GM12878 (cell line): ENCODE measurements around the gene CSTA. TPM values are rescaled to one million over a fixed set of nuclear protein-coding genes. Genes with fewer than 3 reads are reported as not detected.

ENCODE experiments used
- ATAC-seq: fragments of 200-7000 bp; cut with Tn5 transposase; 3 replicates; pipeline ENCODE4 v1.9.1; 2020; ENCODE audit warnings: mild to moderate bottlenecking, moderate library complexity
- BruUV-seq: library from RNA; stranded (reverse); fragments of 400-500 nt; replicated peaks from 2 replicates; lab custom pipeline; 2021; lab: Mats Ljungman, UMichigan
- CTCF ChIA-PET: fragments of 300-600 bp; sonication (Branson Sonifier 250); formaldehyde crosslinking; extraction: SDS; loops from one replicate; lab custom pipeline; 2021; ENCODE audit warnings: inconsistent platforms; lab: Yijun Ruan, JAX
- POLR2A ChIA-PET: fragments of 350-600 bp; formaldehyde crosslinking; extraction: SDS; loops from one replicate; lab custom pipeline; 2021; ENCODE audit warnings: inconsistent platforms; lab: Charles Lee
- RAD21 ChIA-PET: fragments of 300-600 bp; sonication (Branson Sonifier 250); formaldehyde crosslinking; loops from one replicate; lab custom pipeline; 2023; ENCODE audit warnings: antibody characterized with exemption; ENCODE audit not compliant: unreplicated experiment; lab: Charles Lee
- SMC1A ChIA-PET: fragments of 300-600 bp; sonication (Branson Sonifier 250); formaldehyde crosslinking; loops from one replicate; lab custom pipeline; 2023; ENCODE audit not compliant: unreplicated experiment, uncharacterized antibody; lab: Charles Lee
- DNase-seq: peaks from one replicate; pipeline ENCODE4 v3.0.0-alpha.2; 2011; ENCODE audit warnings: low read depth, low spot score
- FAIRE-seq: peaks from 3 replicates; lab custom pipeline; 2011; peaks lifted over from hg19 to GRCh38; lab: Jason Lieb, UNC
- H2AFZ ChIP-seq: 2 replicates; pipeline ENCODE4 v1.6.0; 2011; ENCODE audit warnings: low read depth, low read length, control low read depth; ENCODE audit not compliant: control insufficient read depth
- H3K27ac ChIP-seq: 2 replicates; pipeline ENCODE4 v1.5.1; 2011; ENCODE audit warnings: control low read depth; ENCODE audit not compliant: control insufficient read depth, insufficient read depth
- H3K27me3 ChIP-seq, 2 experiments: replicated peaks in 1 of 2; 2 replicates each; pipeline versions ENCODE4 v1.6.0 to v1.6.1; 2011; ENCODE audit warnings: low read length in 1 of 2; ENCODE audit not compliant: control insufficient read depth in 2 of 2, insufficient read depth in 2 of 2
- H3K36me3 ChIP-seq, 2 experiments: 2 replicates each; pipeline ENCODE4 v1.5.1; 2011; ENCODE audit warnings: low read length in 1 of 2; ENCODE audit not compliant: control insufficient read depth in 2 of 2, insufficient read depth in 2 of 2
- H3K4me1 ChIP-seq: 2 replicates; pipeline ENCODE4 v1.6.1; 2011; ENCODE audit warnings: mild to moderate bottlenecking, low read length, moderate library complexity, mixed read lengths; ENCODE audit not compliant: control insufficient read depth, insufficient read depth
- H3K4me2 ChIP-seq: 2 replicates; pipeline ENCODE4 v1.6.0; 2011; ENCODE audit warnings: control low read depth; ENCODE audit not compliant: control insufficient read depth, insufficient read depth
- H3K4me3 ChIP-seq: fragments of 200-600 bp; sonication (generic); 2 replicates; pipeline ENCODE4 v1.5.1; 2016
- H3K79me2 ChIP-seq: 2 replicates; pipeline ENCODE4 v1.6.0; 2011; ENCODE audit warnings: low read length; ENCODE audit not compliant: control insufficient read depth, insufficient read depth
- H3K9ac ChIP-seq: 2 replicates; pipeline ENCODE4 v1.8.0; 2011; ENCODE audit warnings: low read length, control low read depth, mixed read lengths; ENCODE audit not compliant: control insufficient read depth, insufficient read depth
- H3K9me3 ChIP-seq: replicated peaks from 3 replicates; pipeline ENCODE4 v1.5.1; 2011; ENCODE audit warnings: mild to moderate bottlenecking, low read length; ENCODE audit not compliant: control insufficient read depth, insufficient read depth
- H4K20me1 ChIP-seq: 2 replicates; pipeline ENCODE4 v1.6.0; 2011; ENCODE audit not compliant: control insufficient read depth, insufficient read depth
- CBX5 ChIP-seq: sonication (generic); IDR thresholded peaks from 2 replicates; pipeline ENCODE4 v1.6.1; 2016; ENCODE audit warnings: low read depth, moderate library complexity, mild to moderate bottlenecking, inconsistent platforms
- HDGF ChIP-seq: fragments of 450-650 bp; IDR thresholded peaks from 2 replicates; pipeline ENCODE4 v1.6.1; 2016; ENCODE audit warnings: antibody characterized with exemption
- NFIC ChIP-seq: IDR thresholded peaks from 2 replicates; pipeline ENCODE4 v1.6.1; 2012; ENCODE audit warnings: low read depth, mild to moderate bottlenecking, inconsistent platforms, low read length, moderate library complexity
- SMAD5 ChIP-seq: IDR thresholded peaks from 2 replicates; pipeline ENCODE4 v1.6.1; 2016; ENCODE audit warnings: antibody characterized with exemption, low read depth
- SPI1 ChIP-seq: IDR thresholded peaks from 2 replicates; pipeline ENCODE4 v1.6.1; 2011; ENCODE audit warnings: low read depth, mild to moderate bottlenecking, low read length, moderate library complexity, borderline replicate concordance; ENCODE audit not compliant: insufficient read depth
- SREBF2 ChIP-seq: IDR thresholded peaks from 2 replicates; pipeline ENCODE4 v1.6.1; 2012; ENCODE audit warnings: mild to moderate bottlenecking, low read length
- YY1 ChIP-seq: IDR thresholded peaks from 2 replicates; pipeline ENCODE4 v1.6.1; 2011; ENCODE audit warnings: low read depth, mild to moderate bottlenecking, low read length
- in situ Hi-C: fragments of 300-500 bp; cut with MboI; formaldehyde crosslinking; loops from 9 replicates; pipeline ENCODE4 v1.14.3; 2018; ENCODE audit warnings: mixed read lengths
- intact Hi-C: fragments of 100-400 bp; cut with micrococcal nuclease; formaldehyde crosslinking; loops from one replicate; pipeline ENCODE4 v1.14.2; 2022; ENCODE audit not compliant: unreplicated experiment
- polyA plus RNA-seq, 11 experiments: library from polyadenylated mRNA; depleted of rRNA in 4 of 11; unstranded in 6 of 11; stranded (reverse) in 5 of 11; fragments of >200 nt; fragmentation: Nextera tagmentation in 4 of 11; fragmentation: Illumina TruSeq in 1 of 11; extraction: Ambion mirVana in 4 of 11; extraction: Trizol in 1 of 11; gene quantifications; 1 replicate in 1 of 11; 2 replicates in 10 of 11; pipeline versions ENCODE4 v1.2.1 to v1.2.3, GENCODE V29; 2011 to 2016; ENCODE audit warnings: inconsistent platforms in 2 of 11, missing spikeins in 2 of 11, low read depth in 1 of 11
- total RNA-seq, 4 experiments: library from RNA; depleted of rRNA in 3 of 4; stranded (reverse); fragments of >200 nt in 3 of 4; fragmentation: Illumina TruSeq in 1 of 4; extraction: Trizol in 1 of 4; gene quantifications; 2 replicates each; pipeline versions ENCODE4 v1.2.1 to v1.2.3, GENCODE V29; 2013 to 2021
- TF ChIP-seq, protein P1 (sequence below): IDR thresholded peaks from 2 replicates; pipeline ENCODE4 v1.6.1; 2011; ENCODE audit warnings: low read depth, mild to moderate bottlenecking, low read length, moderate library complexity, borderline replicate concordance; ENCODE audit errors: extremely low read depth
- TF ChIP-seq, protein P2 (sequence below): fragments of 450-650 bp; IDR thresholded peaks from 2 replicates; pipeline ENCODE4 v1.6.1; 2017; ENCODE audit warnings: mild to moderate bottlenecking, moderate library complexity

Gene CSTA
- total and polyA plus RNA-seq, 10 of the 15 experiments (the other 5 are each of a cell fraction or from before 2014, with no cell fraction given), result 1.8 to 6.7 (median 3.4) TPM

DNA sequence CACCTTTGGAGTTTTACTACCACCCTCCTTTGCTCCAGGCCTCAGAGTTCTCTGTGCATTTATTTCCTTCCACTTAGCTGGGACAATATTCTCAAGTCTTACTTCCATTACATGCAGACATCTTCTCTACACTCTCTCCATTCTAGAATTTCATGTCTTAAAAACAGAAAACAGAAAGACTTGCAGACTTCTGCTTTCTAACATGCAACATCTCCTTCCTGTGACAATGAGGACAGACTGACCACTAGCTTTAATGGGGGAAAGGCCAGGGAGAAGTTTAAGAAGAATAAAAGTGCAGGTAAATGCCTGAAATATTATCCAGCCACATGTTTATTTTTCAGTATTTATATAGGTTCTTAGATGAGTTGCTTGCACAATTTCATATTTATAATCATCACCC lies 17.1 kb upstream of the CSTA start:
- ATAC-seq (no peak), DNase-seq (no peak), FAIRE-seq (no peak)
- in situ Hi-C loops (no loop called here), intact Hi-C loops (loop anchor here (2.0 to 5.0 kb wide), 2 partner anchors 15 to 74 kb away; partner anchors contain the start of genes FAM162A and MIX23)
- peaks cover 21% of the 10 kb centered on the region for H3K4me1 ChIP-seq
- no peaks in the 10 kb centered on the region for H3K36me3 ChIP-seq
- CTCF ChIA-PET, result interaction anchor here (0.5 to 7.4 kb wide), 21 partner anchors 9 to 765 kb away, joined by 3 to 192 read pairs (median 15); partner anchors contain the start of genes FAM162A and POLQ
- H3K9me3 ChIP-seq, result no peaks in the 10 kb centered on the region
- H4K20me1 ChIP-seq, result no peaks in the 10 kb centered on the region
- TF ChIP-seq NFIC (no peak), HDGF (no peak), SREBF2 (no peak), YY1 (no peak), SMAD5 (no peak), CBX5 (no peak), SPI1 (peak; percentile 35; the same call in 1 of the 2 replicates)
- TF ChIP-seq, protein P1, sequence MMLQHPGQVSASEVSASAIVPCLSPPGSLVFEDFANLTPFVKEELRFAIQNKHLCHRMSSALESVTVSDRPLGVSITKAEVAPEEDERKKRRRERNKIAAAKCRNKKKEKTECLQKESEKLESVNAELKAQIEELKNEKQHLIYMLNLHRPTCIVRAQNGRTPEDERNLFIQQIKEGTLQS, result no peak
- TF ChIP-seq, protein P2, sequence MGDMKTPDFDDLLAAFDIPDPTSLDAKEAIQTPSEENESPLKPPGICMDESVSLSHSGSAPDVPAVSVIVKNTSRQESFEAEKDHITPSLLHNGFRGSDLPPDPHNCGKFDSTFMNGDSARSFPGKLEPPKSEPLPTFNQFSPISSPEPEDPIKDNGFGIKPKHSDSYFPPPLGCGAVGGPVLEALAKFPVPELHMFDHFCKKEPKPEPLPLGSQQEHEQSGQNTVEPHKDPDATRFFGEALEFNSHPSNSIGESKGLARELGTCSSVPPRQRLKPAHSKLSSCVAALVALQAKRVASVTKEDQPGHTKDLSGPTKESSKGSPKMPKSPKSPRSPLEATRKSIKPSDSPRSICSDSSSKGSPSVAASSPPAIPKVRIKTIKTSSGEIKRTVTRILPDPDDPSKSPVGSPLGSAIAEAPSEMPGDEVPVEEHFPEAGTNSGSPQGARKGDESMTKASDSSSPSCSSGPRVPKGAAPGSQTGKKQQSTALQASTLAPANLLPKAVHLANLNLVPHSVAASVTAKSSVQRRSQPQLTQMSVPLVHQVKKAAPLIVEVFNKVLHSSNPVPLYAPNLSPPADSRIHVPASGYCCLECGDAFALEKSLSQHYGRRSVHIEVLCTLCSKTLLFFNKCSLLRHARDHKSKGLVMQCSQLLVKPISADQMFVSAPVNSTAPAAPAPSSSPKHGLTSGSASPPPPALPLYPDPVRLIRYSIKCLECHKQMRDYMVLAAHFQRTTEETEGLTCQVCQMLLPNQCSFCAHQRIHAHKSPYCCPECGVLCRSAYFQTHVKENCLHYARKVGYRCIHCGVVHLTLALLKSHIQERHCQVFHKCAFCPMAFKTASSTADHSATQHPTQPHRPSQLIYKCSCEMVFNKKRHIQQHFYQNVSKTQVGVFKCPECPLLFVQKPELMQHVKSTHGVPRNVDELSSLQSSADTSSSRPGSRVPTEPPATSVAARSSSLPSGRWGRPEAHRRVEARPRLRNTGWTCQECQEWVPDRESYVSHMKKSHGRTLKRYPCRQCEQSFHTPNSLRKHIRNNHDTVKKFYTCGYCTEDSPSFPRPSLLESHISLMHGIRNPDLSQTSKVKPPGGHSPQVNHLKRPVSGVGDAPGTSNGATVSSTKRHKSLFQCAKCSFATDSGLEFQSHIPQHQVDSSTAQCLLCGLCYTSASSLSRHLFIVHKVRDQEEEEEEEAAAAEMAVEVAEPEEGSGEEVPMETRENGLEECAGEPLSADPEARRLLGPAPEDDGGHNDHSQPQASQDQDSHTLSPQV, result no peak
- H3K27me3 ChIP-seq, result no peaks in the 10 kb centered on the region
- H3K79me2 ChIP-seq, result no peaks in the 10 kb centered on the region
- no peak overlapping the region for H3K4me2 ChIP-seq
- POLR2A ChIA-PET, result interaction anchor here (0.5 to 3.0 kb wide), 6 partner anchors 13 to 122 kb away, joined by 4 to 26 read pairs (median 10); partner anchors contain the start of genes FAM162A and MIX23
- H3K9ac ChIP-seq, result no peak overlapping the region
- H3K4me3 ChIP-seq, result no peak overlapping the region
- RAD21 ChIA-PET, result interaction anchor here (1.2 to 5.4 kb wide), 18 partner anchors 11 to 232 kb away, joined by 3 to 114 read pairs (median 20); partner anchors contain the start of genes FAM162A, MIX23 and WDR5B
- no TSS peak for BruUV-seq
- no peak overlapping the region for H3K27ac ChIP-seq
- SMC1A ChIA-PET, result interaction anchor here (0.6 to 10.0 kb wide), 27 partner anchors 9 to 760 kb away, joined by 3 to 204 read pairs (median 13); partner anchors contain the start of genes FAM162A and MIX23
- H2AFZ ChIP-seq, result peak overlapping the region; percentile 18
